ENCODE results near the gene SH2D3C. TPM values are rescaled to one million over a fixed set of nuclear protein-coding genes. Genes with fewer than 3 reads are reported as not detected.
"Not testable (repeated sequence)": the region's sequence is repeated elsewhere in the genome, so short reads cannot be mapped to it uniquely, and the experiment has no call there.

SH2D3C gene
- total and polyA plus RNA-seq, 2 of the 4 experiments (the other 2 are of a cell fraction) = under 0.01 to 0.24 TPM

DNA sequence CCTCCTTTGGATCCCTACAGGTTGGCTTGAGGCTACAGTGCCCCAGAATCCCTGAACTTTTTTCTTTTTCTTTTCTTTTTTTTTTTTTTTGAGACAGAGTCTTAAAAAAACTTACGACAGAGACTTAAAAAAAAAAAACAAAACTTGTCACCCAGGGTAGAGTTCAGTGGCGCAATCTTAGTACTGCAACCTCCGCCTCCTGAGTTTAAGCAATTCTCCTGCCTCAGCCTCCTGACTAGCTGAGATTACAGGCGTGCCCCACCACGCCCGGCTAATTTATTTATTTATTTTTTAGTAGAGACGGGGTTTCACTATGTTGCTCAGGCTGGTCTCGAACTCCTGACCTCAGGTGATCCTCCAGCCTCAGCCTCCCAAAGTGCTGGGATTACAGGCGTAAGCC, 2.4 kb upstream of the SH2D3C start:
- H3K4me3 ChIP-seq (ENCODE audit: insufficient read depth, low read depth, low read length); H4K20me1 ChIP-seq (ENCODE audit: insufficient read depth, low read length); H4K91ac ChIP-seq (ENCODE audit: insufficient read depth, low read depth, low read length); H3K56ac ChIP-seq (ENCODE audit: extremely low read depth, insufficient read depth, low read length); H3K9ac ChIP-seq (ENCODE audit: low read depth, low read length); H2BK5ac ChIP-seq (ENCODE audit: low read depth, low read length, poor library complexity, severe bottlenecking); H2AK9ac ChIP-seq (replicated peaks; ENCODE audit: low read depth, low read length, poor library complexity); H3K14ac ChIP-seq (replicated peaks; ENCODE audit: low read depth, low read length); H4K8ac ChIP-seq (ENCODE audit: low read depth in 2 of 2, low read length in 2 of 2); ATAC-seq (ENCODE audit: low read depth); H3K36me3 ChIP-seq (ENCODE audit: control insufficient read depth, insufficient read depth, low read length); H3K79me1 ChIP-seq (ENCODE audit: low read depth in 1 of 2, low read length in 2 of 2); H3K27ac ChIP-seq (ENCODE audit: insufficient read depth, low read length); intact Hi-C loops (cut with micrococcal nuclease); H3K18ac ChIP-seq (ENCODE audit: low read depth, low read length); H2BK20ac ChIP-seq (ENCODE audit: low read depth, low read length); BruUV-seq (replicated peaks); H3K4ac ChIP-seq (ENCODE audit: low read depth, low read length); H3K4me1 ChIP-seq (ENCODE audit: control insufficient read depth, insufficient read depth, low read length); dilution Hi-C loops (cut with HindIII; ENCODE audit: low sequenced_read_pairs, unreplicated experiment); CTCF ChIA-PET; POLR2A ChIA-PET (ENCODE audit: unreplicated experiment); DNase-seq; H2AFZ ChIP-seq (replicated peaks; ENCODE audit: low read length, poor library complexity); H4K5ac ChIP-seq (ENCODE audit: low read depth, low read length); H2BK15ac ChIP-seq (ENCODE audit: low read depth, low read length); H2AK5ac ChIP-seq (ENCODE audit: low read depth, low read length); H3K4me2 ChIP-seq (ENCODE audit: low read depth, low read length); H3K9me1 ChIP-seq (ENCODE audit: insufficient read depth, low read length); H3K23ac ChIP-seq (ENCODE audit: low read depth, low read length); H3K9me3 ChIP-seq (ENCODE audit: control insufficient read depth, insufficient read depth, low read length); H2BK120ac ChIP-seq (ENCODE audit: low read depth, low read length); H3K27me3 ChIP-seq (ENCODE audit: control insufficient read depth, insufficient read depth, low read length): not testable (repeated sequence)
- in situ Hi-C loops (cut with MboI; ENCODE audit: low sequenced_read_pairs) = loop anchor here (5.0 kb wide), 1 partner anchor 44 kb away; the partner anchor contains the start of gene TOR2A
- WGBS, 2 experiments (ENCODE audit: extremely low coverage in 2 of 2, insufficient read length in 1 of 2) = no CpG with 5 or more reads among the region's 9 CpGs

All from IMR-90 (cell line).